ENCODE measurements around the gene TTC33.

Gene TTC33

DNA sequence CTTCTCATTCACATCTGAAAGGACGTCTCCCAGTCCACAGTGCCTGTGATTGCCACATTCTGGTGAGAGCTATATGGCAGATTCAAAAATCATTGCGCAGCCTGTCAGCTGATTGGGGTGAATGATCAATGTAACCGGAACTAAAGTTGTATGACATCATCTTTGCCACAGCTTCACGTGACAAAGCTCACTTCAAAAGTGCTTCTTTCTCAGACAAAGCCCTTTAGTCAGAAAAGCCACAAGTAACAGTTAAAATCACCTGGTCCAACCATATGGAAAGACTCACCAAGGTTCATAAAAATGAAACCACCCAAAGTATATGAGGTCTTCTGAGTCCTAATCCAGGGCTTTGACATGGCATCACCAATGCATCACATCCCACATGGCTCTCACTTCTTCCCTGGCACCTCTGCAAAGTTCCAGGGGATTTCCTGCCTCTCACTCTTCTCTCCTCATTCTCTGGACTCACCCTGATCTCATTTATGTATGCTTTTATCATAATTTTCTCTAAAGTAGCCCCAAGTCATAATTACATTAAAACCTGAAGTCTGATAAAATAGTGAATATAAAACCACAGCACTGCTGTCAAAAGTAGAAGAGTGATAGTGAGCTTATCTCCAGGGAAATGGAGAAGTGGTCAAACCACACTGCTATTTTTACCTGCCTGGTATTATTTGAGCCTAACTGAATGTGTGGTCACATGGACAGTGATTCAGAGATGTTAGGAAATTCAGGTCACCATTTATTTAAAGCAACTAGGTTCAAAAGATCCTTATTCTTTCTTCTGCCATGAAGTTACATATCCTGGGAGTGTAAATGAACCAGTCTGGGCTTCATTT, 269.1 kb downstream of the TTC33 start:
- peak; percentile 11 to 32 for DNase-seq (ENCODE audit: extremely low read depth in 1 of 2, low read depth in 1 of 2)

DNA sequence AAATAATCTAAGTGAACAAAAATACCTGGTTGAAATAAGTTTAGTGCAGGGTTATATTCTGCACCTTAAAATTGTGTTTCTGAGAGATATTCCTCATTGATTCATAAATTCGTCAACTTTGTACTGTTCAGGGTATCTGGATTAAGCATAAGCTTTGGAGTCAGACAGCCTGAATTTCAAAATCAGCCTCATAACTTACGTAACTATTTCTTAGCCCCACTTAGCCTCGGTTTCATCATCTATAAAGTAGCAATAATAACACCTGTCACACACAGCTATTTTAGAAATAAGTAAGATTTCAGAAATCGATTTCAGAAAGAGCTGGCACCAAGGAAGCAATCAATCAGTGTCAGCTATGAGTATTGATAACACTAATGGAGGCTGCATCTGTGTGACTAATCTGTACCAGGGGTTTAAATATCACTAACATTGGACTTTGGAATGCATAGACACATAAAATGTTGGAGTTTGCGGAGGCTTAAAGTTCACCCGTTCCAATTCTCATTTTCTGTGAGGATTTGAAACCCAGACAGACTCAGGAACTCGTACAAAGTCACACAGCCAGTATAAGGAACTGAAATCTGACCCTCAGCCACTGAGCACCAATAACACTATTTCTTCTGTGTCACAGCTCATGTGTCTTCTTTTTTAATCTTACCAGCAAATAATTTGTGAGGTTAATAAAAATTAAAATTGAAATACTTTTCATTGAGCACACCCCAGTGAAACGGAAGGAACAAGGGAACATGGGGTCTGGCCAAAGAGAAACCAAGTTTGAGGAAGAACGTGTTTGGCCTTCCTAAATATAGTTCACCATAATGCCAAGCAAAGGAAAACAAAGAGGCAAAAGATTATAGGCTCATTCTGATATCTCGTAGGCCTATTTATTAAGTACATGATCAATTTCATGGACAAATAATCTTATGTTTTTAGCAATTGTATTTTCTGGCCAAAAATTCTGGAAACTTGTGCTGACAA, 270.5 kb downstream of the TTC33 start:
- DNase-seq (ENCODE audit: extremely low read depth in 1 of 2, low read depth in 1 of 2), result no peak

DNA sequence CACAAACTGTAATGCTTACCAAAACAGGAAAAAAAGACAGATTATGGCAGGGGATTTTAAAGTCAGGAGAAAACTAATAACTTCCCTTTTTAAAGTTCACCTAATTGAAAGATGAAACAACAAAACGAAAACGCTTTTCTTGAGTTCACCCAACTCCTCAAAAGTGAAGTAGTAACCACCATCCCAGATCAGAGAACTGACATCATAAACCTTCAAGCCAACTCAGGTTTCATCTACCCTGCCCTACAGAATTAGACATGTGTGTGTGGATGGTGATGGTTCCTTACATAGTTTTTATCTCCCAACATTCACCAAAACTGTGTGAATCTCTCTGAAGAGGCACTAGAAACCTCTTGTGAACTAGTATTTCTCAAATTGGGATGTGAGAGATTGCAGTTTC, 271.3 kb downstream of the TTC33 start:
- DNase-seq (ENCODE audit: extremely low read depth in 1 of 2, low read depth in 1 of 2), result no peak

DNA sequence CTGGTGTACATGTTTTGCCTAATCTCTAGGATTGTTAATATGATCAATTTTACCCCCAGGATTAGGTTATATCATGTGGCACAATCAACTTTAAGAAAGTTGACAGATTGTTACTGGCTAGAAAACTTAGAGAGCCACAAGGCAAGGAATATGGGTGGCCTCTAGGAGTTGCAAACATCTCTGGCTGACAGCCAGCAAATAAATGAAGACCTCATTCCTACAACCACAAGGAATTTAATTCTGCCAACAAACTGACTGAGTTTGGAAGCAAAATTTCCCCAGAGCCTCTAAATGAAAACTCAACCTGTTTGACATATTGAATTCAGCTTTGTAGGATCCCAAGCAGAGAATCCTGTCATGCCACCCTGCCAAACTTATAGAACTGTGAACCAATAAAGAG, 272.4 kb downstream of the TTC33 start:
- DNase-seq (ENCODE audit: extremely low read depth in 1 of 2, low read depth in 1 of 2), result no peak

DNA sequence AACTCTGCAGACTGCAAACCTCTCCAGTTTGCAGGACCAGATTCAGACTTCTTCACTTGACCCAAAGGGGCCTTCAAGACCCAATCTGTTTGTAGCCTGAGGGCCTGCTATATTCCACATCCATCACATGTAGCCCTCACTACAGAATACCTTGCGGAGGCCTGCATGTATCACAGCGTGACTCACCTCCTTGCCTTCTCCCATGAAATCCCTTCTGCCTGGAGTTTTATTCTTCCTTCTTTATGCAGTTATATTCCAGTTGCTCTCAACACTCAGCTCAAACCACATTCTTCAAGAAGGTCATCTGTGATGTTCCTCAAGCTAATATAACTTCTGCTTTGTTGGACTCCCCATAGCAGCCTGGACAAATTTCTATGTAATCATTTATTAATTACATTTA, 274.5 kb downstream of the TTC33 start:
- DNase-seq (ENCODE audit: extremely low read depth in 1 of 2, low read depth in 1 of 2), result no peak

DNA sequence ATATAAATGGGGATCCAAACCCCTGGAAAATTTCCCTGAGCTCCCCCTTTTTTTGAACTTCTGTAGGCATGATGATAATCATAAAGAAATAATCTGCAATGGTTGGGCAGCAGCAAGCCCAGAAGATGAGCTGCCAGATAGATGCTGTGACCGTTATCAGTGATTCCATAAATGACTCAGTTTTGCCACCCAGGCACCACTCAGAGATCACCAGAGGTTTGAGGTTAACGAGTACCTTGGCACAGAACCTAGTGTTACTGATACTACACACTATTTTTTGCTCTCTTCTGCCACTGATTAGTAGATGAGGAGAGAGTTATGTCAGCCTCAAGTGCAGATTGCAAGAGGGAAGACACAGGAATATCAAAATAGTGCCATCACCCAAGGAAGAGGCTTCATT, 275.4 kb downstream of the TTC33 start:
- DNase-seq (ENCODE audit: extremely low read depth in 1 of 2, low read depth in 1 of 2), result no peak

DNA sequence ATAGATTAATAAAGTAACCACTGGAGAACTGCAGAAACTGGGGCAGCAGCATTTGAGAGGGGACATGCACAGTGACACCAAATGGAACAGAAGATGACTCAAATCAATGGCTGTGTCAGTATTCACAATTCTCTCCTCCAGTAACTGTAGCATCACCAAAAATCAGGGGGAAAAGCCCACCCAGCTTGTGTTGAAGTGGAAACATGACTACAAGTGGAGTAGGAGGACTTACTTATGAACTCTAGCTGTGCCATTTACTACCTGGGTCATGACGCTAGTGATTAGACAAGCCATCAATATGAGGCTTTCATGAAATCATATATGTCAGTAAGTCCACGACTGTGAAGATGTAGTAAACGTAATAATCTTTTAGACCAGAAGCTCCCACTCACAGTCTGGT, 275.8 kb downstream of the TTC33 start:
- no peak for DNase-seq (ENCODE audit: extremely low read depth in 1 of 2, low read depth in 1 of 2)

DNA sequence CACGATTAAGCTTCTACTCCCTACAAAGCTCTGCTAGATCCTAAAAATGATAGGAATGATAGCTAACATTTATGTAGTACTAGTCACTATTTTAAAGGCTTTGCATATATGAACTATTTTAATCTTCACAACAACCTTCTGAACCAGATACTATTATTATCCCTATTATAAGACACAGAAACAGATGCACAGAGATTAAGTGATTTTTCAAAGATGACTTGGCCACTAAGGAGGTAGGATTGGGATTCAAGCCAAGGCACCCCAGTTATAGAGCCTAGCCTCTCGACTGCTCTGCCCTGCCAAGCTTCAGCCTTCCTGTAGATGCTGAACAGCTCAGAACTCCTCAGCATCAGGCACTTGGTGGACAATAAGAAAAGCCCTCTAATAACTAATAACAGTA, 277.0 kb downstream of the TTC33 start:
- DNase-seq (ENCODE audit: extremely low read depth in 1 of 2, low read depth in 1 of 2), result no peak

DNA sequence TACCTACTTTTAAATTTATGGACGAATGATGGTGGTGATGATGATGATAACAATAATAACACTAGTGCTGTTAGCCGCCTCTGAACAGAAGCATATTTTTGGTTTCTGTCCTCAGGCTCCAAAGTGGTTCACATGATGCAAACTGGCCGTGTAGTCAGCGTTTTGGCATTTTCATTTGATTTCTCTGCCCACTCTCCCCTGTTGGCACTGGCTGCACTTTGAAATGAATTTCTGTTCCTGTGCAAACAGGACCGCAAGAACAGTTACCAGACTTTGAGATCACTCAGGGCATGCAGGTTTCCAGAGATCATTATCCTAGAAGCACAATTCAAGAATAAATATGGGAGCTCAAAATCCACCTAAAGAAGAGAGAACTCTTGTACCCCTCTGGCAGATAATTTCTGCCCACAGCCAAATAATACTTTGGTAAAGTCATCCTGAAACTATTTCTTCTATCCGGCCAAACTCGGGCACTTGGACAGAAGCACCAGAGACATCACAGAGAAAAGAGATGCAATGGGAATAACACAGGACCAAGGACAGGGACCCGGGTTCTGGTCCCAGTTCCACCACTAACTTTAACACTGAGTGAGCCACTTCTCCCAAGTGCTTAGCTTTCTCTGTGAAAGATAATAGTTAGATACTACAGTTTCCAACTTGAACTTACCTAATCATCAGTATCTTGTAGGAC, 277.8 kb downstream of the TTC33 start:
- no peak for DNase-seq (ENCODE audit: extremely low read depth in 1 of 2, low read depth in 1 of 2)

DNA sequence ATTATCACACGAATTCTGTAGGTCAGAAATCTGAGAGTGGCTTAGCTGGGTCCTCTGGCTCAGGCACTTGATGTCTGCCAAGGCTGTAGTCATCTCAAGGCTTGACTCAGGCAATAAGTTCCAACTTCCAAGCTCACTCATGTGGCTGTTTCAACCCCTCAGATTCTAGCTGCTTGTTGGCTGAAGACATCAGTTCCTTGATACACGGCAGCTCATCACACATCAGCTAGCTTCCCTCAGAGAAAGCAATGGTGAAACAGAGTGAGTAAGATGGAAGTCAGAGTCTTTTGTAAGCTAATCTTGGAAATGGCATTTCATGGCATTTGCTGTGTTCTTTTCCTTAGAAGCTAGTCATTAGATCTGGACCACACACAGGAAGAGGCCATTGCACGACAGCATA, 280.2 kb downstream of the TTC33 start:
- no peak for DNase-seq (ENCODE audit: extremely low read depth in 1 of 2, low read depth in 1 of 2)

DNA sequence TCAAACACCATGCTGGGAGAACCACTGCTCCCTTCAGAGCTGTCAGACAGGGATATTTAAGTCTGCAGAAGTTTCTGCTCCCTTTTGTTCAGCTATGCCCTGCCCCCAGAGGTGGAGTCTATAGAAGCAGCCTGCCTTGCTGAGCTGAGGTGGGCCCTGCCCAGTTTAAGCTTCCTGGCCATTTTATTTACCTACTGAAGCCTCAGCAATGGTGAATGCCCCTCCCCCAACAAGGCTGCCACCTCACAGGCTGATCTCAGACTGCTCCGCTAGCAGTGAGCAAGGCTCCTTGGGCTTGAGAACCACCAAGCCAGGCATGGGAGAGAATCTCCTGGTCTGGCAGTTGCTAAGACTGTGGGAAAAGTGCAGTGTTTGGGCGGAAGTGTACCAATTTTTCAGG, 281.5 kb downstream of the TTC33 start:
- no peak for DNase-seq (ENCODE audit: extremely low read depth in 1 of 2, low read depth in 1 of 2)

- no peak for DNase-seq (ENCODE audit: extremely low read depth in 1 of 2, low read depth in 1 of 2)
Observed at GRCh38 chr5:40465416-40465815, 290.3 kb downstream of the TTC33 start.

DNA sequence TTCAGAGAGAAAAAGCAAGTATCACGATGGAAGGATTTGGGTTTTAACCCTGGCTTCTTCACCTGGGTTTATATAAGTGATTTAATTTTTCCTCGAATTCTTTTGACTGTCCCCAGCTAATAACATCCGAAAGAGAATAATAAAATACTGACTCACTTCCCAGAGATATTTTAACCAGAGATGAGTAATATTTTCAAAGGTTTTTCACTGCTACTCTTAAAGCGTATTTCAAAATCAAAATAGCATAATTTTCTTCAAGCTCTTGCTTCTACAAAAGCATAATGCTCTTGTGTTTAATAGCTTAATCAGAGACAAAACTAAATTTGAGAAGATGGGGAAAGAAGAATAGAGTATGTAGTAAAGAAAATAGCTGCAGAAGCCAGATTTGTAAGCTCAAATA, 291.2 kb downstream of the TTC33 start:
- DNase-seq (ENCODE audit: extremely low read depth in 1 of 2, low read depth in 1 of 2), result no peak

Data from activated CD8-positive, alpha-beta memory T cell treated with anti-CD3 and anti-CD28 coated beads for 1 hour (primary cell).